Kasumi-1 (cell line): ENCODE measurements around the gene CHMP1B.
"Not testable (repeated sequence)": the region's sequence is repeated elsewhere in the genome, so short reads cannot be mapped to it uniquely, and the experiment has no call there.

Experiments used
- DNase-seq, 2 experiments: peaks; one replicate each; lab custom pipeline; 2025; lab: John Stamatoyannopoulos, UW

Gene CHMP1B

DNA sequence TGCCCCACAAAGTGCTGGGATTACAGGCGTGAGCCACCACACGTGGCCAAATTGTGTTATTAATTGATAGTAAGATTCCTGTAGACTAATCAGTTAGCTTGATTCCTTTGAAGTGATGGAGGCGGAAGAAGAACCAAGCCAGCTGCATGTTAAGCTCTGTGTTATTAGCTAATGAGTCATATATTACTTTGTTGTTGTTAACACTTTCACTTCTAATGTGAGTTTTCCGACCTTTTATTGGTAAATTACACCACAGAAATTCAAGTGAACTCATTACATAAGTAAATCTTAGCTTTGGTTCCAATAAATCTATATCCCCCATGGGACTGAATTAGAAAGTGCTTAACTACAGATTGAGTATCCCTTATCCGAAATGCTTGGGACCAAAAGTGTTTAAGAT is 20.3 kb downstream of the CHMP1B start:
- DNase-seq, result no peak

DNA sequence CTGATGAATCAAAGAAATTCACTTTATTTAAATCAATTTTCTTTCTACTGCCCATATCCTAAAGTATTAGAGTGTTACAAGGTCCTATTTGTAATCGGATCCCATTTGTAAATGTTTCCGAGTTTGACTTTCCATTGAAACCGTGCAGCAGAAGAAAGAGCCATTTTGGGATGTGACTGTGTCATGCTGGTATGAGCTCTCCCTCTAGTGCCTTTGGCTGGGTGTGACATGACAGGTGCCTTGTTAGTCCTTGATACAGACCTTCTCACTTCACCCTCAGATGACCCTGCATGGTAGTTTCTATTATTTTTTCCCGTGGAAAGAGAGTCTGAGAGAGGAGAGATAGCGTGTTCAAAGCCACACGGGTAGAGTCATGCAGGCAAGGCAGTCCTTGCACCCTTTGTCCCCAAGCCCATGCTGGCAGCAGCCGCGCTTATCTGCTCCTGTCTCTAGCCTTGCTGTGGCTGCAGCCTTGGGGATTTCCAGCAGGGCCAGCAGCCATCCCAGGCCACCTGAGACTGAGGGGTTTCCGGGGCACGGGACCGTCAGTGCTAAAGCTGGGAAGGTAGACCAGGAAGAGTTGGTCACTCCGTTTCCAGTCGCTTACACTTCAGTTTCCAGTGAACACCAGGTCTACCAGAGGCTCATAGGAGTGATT is 21.4 kb downstream of the CHMP1B start:
- DNase-seq, result peak; percentile 48 to 64

DNA sequence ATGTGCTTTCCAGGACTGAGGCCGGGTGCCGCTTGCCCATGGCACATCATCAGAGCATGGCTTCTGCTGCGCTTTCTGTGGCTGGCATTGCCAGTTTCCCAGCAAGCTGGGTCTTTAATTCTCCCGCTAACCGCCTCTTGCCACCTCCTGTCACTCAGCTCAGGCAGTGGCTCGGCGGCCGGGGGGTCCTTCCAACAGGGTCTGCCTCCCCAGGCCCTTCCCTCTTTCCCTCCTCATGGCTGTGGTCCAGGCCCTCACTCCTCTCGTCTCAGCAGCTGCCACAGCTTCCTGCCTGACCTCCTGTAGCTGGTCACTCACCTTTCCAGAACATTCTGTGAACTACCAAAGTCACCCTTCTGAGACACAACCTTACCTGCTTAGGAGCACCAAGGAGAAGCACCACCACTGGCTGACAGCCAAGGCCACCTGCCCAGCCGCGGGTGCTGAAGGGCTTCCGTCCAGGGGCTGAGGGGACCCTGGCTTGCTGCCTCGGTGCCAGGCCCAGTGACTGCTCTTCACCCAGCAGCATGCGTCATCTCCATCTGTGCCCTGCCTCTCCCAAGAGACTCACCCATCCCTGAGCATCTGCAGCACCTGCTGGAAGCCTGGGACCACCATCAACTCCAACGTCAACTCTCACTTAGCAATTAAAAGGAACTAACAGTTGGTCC is 22.6 kb downstream of the CHMP1B start:
- no peak for DNase-seq

DNA sequence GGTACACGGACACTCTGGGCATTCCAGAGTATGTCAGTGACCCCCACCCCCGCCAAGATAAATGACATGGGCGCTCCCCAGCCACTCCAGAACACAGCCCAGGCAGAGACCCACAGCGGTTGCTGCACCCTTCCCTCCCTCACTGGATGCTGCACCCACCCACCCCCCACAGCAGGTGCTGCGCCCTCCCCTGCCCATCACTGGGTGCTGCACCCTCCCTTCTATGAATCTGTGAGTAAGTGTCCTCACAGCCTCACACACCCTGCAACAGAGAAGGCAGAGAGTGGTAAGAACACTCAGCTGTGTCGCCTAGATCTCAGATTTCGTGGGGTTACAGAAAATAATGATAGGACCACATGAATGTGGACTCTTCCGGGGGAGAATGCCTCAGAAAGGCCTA is 23.5 kb downstream of the CHMP1B start:
- DNase-seq, result no peak

DNA sequence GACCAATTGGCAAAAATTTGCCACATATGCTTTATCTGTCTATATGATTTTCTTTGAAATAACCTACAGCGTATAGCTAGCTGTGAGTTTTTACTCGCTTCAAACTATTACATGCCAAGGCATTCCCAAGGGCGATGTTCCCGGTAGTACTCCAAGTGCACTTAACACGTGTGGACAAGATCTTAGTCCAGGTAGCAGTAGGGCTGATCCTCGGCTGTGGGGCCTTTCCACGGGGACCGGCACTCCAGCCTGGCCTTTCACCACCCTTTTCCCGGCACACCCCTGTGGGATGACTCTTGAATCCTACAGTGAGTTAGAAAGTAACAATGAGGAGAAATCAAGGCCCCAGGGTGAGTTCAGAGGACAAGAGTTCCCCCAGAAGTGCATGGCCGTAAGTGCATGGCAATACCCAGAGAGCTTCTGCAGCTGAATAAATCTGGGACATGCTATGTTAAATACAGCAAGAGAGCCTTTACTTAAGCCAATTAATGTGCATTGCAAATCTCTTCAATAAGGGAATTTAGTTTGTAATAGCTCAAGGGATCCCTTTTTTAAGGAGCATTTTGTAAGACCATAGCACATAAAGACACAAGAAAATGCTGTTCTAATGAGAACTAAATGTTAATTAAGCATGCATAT is 26.4 kb downstream of the CHMP1B start:
- no peak for DNase-seq

DNA sequence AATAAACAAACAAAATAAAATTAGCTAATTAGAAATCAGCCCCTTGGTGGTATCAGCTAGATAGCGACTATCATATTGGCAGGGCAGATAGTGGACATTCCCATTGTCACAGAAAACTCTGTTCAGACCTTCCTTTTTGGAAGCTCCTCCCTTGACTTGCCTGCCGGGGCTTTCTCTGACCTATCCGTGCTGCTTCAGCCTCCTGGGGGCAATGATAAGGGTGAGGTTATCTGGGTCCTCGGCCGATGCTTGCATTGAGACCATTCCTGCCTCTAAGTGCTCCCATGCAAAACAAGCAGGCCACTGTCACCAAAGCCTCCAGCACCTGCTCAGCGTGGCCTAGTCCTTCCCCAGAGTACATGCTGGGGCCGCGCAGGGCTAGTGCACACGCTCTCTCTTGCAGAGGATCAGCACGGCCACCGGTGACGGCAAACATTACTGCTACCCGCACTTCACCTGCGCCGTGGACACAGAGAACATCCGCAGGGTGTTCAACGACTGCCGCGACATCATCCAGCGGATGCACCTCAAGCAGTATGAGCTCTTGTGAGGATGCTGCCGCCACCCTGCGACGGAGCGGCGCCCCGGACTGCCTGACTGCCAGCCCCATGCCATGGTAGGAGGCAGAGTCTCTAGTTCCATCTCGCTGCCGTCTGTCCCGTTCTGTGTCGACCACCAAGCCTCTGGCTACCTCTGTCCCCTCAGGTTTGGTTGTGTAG is 29.5 kb downstream of the CHMP1B start:
- DNase-seq, result no peak

DNA sequence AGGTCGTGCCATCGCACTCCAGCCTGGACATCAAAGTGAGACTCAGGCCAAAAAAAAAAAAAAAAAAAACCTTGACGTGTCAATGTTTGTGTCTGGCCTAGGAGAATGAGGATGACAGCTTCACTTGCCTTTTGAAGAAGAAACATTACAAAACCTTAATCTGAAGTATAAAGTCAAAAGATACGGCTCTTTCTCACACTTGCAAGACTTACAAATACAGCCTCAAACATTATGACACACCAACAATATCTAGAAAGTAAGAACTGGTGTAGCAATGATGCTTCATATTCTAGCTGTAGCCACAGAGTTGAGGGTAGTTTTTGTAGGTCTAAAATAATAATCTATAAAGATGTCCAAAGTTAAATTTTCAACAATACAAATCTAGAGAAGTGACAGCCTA is 31.4 kb downstream of the CHMP1B start:
- DNase-seq, result no peak

DNA sequence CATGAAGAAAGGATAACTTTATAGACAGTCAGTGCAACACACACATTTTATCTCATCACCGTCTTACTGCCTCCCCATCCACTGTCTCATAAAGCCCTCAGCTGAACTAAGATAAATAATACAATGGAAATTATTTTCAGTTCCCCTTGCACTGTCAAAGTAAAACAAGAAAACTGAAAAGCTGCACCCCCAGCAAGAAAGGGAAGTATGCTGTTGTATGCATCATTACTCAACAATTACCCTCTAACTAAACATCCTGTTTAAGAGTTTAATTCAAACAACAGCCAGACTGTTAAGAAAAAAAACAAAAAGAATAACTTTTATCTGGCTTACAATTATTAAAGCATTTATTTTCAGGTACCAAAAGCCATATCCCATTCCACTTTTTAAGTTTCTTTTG is 31.9 kb downstream of the CHMP1B start:
- peak; percentile 34 to 46 for DNase-seq

DNA sequence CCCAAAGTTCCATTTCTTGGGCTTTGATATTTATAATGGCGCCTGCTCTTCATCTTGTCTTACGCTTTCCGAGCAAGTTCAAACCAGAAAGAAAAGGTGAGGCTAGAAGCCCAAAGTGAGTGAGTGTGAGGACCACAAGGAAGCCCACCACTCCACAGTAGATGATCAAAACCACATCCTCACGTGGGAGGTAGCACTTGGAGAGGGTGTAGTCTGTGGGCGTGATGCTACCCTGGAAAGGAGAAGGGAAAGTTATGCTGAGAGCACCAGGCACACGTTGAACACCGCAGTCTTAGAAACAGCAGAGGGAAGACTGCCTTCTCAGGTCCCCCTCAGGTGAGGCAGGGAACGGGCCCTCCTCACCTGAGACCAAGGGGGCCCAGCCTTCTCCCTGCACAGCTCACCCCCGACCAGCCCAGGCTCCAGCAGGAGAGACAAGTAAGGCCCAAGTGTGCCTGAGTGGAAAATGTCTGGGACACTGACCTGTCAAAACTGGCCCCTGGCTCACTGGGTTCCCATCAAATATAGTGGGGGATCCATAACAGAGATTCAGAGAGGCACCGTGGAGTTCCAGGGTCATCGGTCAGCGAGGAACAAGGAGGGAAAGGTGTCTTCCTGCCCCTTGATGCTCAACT is 33.3 kb downstream of the CHMP1B start:
- DNase-seq, result no peak

DNA sequence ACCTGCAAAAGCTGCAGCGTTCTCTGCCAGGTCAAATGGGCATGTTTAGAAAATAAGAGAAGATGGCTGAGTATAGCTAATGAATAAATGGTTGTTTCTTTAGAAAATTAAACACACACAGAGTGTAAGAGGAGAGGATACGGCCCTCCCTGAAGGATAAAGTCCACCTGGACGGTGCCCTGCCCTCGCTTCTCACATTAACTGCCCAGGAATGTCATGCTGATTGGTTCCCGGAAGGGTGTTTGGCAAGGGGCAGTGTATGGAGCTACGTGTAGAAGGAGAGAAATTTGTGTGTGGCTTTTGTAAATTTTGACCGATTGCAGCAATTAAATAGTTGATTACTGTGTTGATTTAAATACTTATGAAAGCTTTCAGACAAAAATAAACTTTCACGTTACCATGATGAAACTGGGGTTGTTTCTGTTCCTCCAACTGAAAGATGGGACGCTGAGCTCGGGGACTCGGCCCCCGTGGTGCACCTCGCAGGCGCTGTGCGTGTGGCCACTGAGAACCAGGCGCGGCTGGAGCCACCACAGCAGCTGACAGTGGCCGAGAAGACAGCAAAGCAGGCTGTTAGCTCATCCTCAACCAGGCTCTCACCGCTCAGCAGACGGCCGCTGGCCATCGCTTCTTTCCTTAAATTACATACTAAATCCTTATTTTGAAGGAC is 34.2 kb downstream of the CHMP1B start:
- no peak for DNase-seq

DNA sequence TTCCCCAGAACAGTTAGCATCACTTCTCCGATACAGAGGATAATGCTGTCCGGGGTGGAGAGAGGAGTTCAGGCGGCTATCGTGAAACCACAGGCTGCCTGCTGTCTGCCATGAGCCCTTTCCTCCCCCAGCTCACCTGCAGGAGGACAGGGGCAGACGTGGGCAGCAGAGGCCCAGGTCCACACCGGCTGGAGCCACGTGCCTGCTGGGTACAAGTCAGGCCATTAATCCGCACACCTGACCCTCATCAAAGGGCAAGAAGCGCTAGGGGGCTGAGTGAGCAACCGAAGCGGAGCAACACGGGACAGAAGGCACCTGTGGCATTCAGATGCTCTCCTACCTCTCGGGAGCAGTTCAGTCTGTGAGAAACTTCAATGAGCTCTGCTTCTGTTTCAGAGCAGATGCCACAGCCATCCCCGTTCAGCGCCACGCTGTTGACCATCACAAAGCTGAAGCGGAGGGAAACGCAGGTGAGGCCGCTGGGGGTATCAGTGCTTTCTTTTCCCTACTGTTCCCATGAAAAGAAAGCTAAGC is 35.4 kb downstream of the CHMP1B start:
- DNase-seq, result no peak

DNA sequence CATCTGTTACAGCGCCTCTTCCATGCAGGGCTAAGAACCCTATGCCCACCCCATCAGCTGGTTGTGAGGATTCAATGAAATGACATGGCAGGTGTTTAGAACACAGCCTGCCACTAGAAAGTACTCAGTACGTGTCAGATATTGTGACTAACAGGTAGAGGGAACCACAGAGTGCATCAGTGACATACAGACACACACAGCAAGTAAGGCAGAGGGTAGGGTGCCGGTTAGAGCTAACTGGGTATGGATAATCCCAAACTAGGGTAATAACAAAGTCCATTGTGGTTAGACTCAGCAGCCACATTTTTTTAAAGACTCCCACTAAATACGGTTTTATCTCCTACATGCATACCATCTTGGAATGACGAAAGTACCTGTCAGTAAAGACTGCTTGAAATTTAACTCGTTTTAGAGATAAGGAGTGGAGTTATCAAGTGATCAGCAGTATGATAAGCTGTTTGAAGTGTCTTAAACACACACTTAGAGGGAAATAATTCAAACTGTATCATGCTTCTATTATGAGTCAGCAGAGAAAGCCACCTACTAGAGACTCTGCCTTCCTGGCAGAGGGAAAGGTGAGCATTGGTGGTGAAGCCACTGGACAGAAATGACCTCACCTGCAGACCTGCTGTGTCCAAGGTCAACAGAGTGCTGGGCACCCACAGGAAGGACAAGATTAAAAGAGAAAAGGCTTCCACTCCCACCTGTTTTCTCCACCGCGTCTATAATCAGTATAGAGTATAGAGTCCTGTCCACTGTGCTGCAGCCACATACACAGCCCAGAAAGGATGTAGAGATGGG is 36.3 kb downstream of the CHMP1B start:
- no peak for DNase-seq

DNA sequence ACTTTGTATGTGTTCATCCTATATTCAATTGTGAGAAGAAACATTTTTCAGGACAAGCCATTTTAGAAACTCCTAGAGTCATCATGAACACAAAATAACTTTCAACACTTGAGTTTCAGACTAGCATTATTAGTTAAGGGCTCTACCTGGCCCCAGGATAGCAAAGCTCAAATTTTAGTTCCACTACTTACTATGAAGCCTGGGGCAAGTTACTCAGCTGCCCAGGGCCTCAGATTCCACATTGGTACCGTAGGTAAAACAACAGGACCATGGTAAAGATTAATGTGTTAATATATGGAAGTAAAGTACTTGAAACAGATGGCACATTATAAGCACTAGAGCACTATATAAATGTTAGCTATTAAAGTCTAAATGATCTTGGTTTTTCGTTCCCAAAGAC is 37.5 kb downstream of the CHMP1B start:
- DNase-seq, result no peak

DNA sequence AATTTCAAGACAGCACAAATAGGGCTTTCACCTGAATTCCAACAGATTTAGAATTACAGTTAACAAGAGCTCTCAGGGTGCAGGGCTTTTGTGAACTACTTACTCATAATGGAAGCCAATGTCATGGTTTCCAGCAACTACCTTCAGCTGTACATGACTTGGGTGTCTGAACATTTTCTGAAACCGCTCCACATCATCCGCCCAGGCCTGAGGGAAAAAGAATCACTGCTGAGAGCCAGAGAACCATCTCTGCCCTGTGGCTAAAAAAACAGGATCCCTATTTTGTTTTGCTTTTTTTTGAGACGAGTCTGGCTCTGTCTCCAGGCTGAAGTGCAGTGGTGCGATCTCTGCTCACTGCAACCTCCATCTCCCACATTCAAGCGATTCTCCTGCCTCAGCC is 38.1 kb downstream of the CHMP1B start:
- no peak for DNase-seq

DNA sequence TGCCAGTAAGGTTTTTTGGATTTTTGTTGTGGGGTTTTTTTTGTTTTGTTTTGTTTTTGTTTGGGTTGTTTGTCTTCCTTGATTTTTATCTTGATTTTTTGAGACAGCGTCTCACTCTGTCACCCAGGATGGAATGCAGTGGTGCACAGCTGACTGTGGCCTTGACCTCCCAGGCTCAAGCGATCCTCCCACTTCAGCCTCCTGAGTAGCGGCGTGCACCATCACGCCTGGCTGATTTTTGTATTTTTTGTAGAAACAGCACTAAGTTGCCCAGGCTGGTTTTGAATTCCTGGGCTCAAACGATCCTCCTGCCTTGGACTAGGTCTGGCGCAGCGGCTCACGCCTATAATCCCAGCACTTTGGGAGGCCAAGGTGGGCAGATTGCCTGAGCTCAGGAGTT is 40.5 kb downstream of the CHMP1B start:
- no peak for DNase-seq

DNA sequence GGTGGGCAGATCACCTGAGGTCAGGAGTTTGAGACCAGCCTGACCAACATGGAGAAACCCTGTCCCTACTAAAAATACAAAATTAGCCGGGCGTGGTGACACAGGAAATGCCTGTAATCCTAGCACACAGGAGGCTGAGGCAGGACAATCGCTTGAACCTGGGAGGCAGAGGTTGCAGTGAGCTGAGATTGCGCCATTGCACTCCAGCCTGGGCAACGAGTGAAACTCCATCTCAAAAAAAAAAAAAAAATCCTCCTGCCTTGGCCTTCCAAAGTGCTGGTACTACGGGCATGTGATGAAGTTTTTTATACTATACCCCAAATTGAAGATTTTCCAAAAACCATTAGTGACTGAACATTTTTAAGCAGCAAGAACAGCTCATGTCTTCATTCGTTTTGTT is 41.2 kb downstream of the CHMP1B start:
- not testable (repeated sequence) for DNase-seq

DNA sequence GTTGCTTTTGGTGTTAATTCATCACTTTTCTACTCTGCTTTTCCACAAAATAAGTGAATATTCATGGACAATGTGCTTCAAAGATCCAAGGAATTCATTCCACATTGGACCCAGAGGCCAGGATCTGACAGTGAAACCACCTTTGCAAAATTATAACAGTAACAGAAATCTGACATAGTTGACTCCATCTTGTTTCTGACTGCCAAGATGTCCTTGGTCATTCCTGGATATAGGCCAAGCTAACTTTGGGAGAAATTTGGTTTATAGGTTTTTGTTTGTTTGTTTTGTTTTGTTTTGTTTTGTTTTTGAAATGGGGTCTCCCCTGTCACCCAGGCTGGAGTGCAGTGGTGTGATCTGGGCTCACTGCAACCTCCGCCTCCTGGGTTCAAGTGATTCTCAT is 46.6 kb downstream of the CHMP1B start:
- no peak for DNase-seq

DNA sequence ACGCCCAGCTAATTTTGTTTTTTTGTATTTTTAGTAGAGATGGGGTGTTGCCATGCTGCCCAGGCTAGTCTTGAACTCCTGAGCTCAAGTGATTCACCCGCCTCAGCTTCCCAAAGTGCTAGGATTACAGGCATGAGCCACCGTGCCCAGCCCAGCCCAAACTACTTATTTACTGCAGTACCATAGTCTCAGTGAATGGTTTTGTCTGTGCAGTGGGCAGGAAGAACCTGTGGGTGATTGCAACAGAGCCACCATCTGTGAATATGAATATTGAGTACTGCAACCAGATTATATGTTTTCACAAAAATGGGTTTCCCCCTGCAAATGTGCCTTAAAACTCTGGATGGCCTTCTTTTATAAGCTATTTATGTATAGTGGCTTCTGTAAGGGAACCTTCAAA is 47.9 kb downstream of the CHMP1B start:
- DNase-seq, result no peak

DNA sequence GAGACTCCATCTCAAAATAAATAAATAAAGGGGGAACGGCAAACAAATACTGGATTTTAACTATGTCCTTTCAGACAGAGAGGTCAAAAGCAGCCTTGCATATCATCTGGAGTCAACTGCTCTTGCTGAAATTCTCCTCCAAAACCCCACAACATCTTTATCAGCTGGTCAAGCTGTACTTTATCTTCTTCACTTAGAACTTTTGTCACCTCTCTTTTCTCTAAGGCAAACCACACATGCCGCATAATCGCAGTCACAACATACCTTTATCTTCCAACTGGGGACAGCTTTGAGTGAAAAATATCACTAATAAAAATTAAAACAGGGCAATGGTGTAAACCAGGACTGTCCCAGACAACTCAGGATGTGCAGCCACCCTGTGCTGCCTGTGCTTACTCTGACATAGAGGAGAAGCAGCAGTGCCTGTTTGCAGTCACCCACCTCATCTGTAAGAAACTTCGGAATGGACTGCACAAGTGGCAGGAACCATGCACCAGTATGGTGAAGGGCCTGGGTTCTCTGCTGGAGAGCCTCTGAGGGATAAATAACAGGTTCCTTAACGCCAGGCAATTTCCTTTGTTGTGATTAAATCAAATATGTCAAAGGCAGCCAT is 50.7 kb downstream of the CHMP1B start:
- DNase-seq, result no peak
